GM23248 (cell line): ENCODE measurements around the gene SPG21. TPM values are rescaled to one million over a fixed set of nuclear protein-coding genes. Genes with fewer than 3 reads are reported as not detected.

Experiments used
- DNase-seq: peaks from one replicate; pipeline ENCODE4 v3.0.0-alpha.2; 2015
- H2AFZ ChIP-seq: fragments of 200-600 bp; sonication (generic); 2 replicates; pipeline ENCODE4 v1.6.1; 2016; ENCODE audit warnings: antibody characterized with exemption
- H3F3A ChIP-seq: fragments of 200-600 bp; sonication (generic); 2 replicates; pipeline ENCODE4 v1.6.1; 2016; ENCODE audit warnings: mild to moderate bottlenecking, antibody characterized with exemption, mixed run types; ENCODE audit not compliant: insufficient read depth
- H3K27ac ChIP-seq: fragments of 200-600 bp; sonication (generic); 2 replicates; pipeline ENCODE4 v1.5.1; 2016; ENCODE audit warnings: mild to moderate bottlenecking
- H3K27me3 ChIP-seq: fragments of 200-600 bp; sonication (generic); replicated peaks from 2 replicates; pipeline ENCODE4 v1.6.1; 2016; ENCODE audit warnings: mild to moderate bottlenecking; ENCODE audit not compliant: insufficient read depth
- H3K36me3 ChIP-seq: fragments of 200-600 bp; sonication (generic); 2 replicates; pipeline ENCODE4 v1.6.1; 2016; ENCODE audit warnings: low read depth, mild to moderate bottlenecking
- H3K4me1 ChIP-seq: fragments of 200-600 bp; sonication (generic); 2 replicates; pipeline ENCODE4 v1.6.1; 2016; ENCODE audit warnings: mild to moderate bottlenecking; ENCODE audit not compliant: insufficient read depth
- H3K4me2 ChIP-seq: fragments of 200-600 bp; sonication (generic); one replicate; pipeline ENCODE4 v1.6.1; 2016; ENCODE audit warnings: mild to moderate bottlenecking; ENCODE audit not compliant: unreplicated experiment
- H3K4me3 ChIP-seq: fragments of 200-600 bp; sonication (generic); 2 replicates; pipeline ENCODE4 v1.5.1; 2016; ENCODE audit warnings: mild to moderate bottlenecking
- H3K79me2 ChIP-seq: fragments of 200-600 bp; sonication (generic); 2 replicates; pipeline ENCODE4 v1.6.1; 2016; ENCODE audit warnings: mild to moderate bottlenecking; ENCODE audit not compliant: insufficient read depth
- H3K9ac ChIP-seq: fragments of 200-600 bp; sonication (generic); 2 replicates; pipeline ENCODE4 v1.6.1; 2016; ENCODE audit warnings: mild to moderate bottlenecking
- H3K9me2 ChIP-seq: fragments of 200-600 bp; sonication (generic); 2 replicates; pipeline ENCODE4 v1.6.1; 2016; ENCODE audit warnings: mixed run types, mild to moderate bottlenecking, moderate library complexity; ENCODE audit not compliant: insufficient read depth
- H3K9me3 ChIP-seq: fragments of 200-600 bp; sonication (generic); one replicate; pipeline ENCODE4 v1.6.1; 2017; ENCODE audit warnings: low read depth
- H4K20me1 ChIP-seq: fragments of 200-600 bp; sonication (generic); 2 replicates; pipeline ENCODE4 v1.6.0; 2016; ENCODE audit not compliant: insufficient read depth
- EZH2 ChIP-seq: fragments of 200-600 bp; sonication (generic); IDR thresholded peaks from 2 replicates; pipeline ENCODE4 v1.6.1; 2018; ENCODE audit warnings: antibody characterized with exemption, mild to moderate bottlenecking; ENCODE audit not compliant: insufficient read depth, poor library complexity, severe bottlenecking
- EZH2phosphoT487 ChIP-seq: fragments of 200-600 bp; sonication (generic); IDR thresholded peaks from 2 replicates; pipeline ENCODE4 v1.6.1; 2018; ENCODE audit warnings: antibody characterized with exemption, moderate library complexity, mild to moderate bottlenecking, low read depth; ENCODE audit not compliant: insufficient read depth
- WGBS, 2 experiments: methylation state at CpG; one replicate each; pipeline ENCODE4 v1.1.6; 2015 to 2017; ENCODE audit warnings: low lambda C conversion rate in 2 of 2, low coverage in 1 of 2; ENCODE audit errors: missing lambda C conversion rate in 2 of 2; 5-methylcytosine and 5-hydroxymethylcytosine counted together
- in situ Hi-C: fragments of 300-500 bp; cut with MboI; formaldehyde crosslinking; loops from 2 replicates; pipeline ENCODE4 v1.15.0; 2020
- polyA plus RNA-seq: library from polyadenylated mRNA; unstranded; fragments of >200 nt; fragmentation: Nextera tagmentation; extraction: Ambion mirVana; gene quantifications from 2 replicates; pipeline ENCODE4 v1.2.1, GENCODE V29; 2016
- total RNA-seq: library from RNA; depleted of rRNA; stranded (reverse); fragments of >200 nt; shearing (Covaris generic); gene quantifications from 2 replicates; pipeline ENCODE4 v1.2.3, GENCODE V29; 2014

The SPG21 gene
- total and polyA plus RNA-seq, 2 experiments from 2014 or later, result 78.4 to 106 TPM

- no peak overlapping the region for H3K27ac ChIP-seq
- no peak for DNase-seq
- 78 to 85% methylated on average over 6 of the region's 6 CpGs for WGBS, 2 experiments
- H3K9me2 ChIP-seq, result no peaks in the 10 kb centered on the region
- no peak overlapping the region for H3K4me2 ChIP-seq
- TF ChIP-seq EZH2 (no peak), EZH2phosphoT487 (no peak)
- no peaks in the 10 kb centered on the region for H3K36me3 ChIP-seq
- no peak overlapping the region for H3K4me3 ChIP-seq
- in situ Hi-C loops, result no loop called here
- H3K79me2 ChIP-seq, result no peaks in the 10 kb centered on the region
- no peaks in the 10 kb centered on the region for H3K4me1 ChIP-seq
- H4K20me1 ChIP-seq, result no peaks in the 10 kb centered on the region
- H2AFZ ChIP-seq, result no peak overlapping the region
- H3K9me3 ChIP-seq, result no peaks in the 10 kb centered on the region
- H3K9ac ChIP-seq, result no peak overlapping the region
- H3F3A ChIP-seq, result no peaks in the 10 kb centered on the region
- H3K27me3 ChIP-seq, result no peaks in the 10 kb centered on the region
Observed at GRCh38 chr15:64921711-64922110, 68.0 kb downstream of the SPG21 start.

- in situ Hi-C loops, result no loop called here
- H3K27me3 ChIP-seq, result no peaks in the 10 kb centered on the region
- no peaks in the 10 kb centered on the region for H3K36me3 ChIP-seq
- no peaks in the 10 kb centered on the region for H3K9me2 ChIP-seq
- no peak overlapping the region for H2AFZ ChIP-seq
- no peaks in the 10 kb centered on the region for H3K9me3 ChIP-seq
- H3K4me3 ChIP-seq, result no peak overlapping the region
- H3K4me2 ChIP-seq, result no peak overlapping the region
- TF ChIP-seq EZH2, result no peak
- TF ChIP-seq EZH2phosphoT487, result no peak
- no peak for DNase-seq
- H3K79me2 ChIP-seq, result no peaks in the 10 kb centered on the region
- no peaks in the 10 kb centered on the region for H4K20me1 ChIP-seq
- H3K4me1 ChIP-seq, result no peaks in the 10 kb centered on the region
- no peak overlapping the region for H3K9ac ChIP-seq
- no peaks in the 10 kb centered on the region for H3F3A ChIP-seq
- H3K27ac ChIP-seq, result no peak overlapping the region
- 78 to 86% methylated on average over 4 of the region's 4 CpGs for WGBS, 2 experiments
Observed at GRCh38 chr15:64919721-64920120, 70.0 kb downstream of the SPG21 start.

- Histone ChIP-seq H2AFZ (no peak overlapping the region), H3K27ac (no peak overlapping the region), H3K79me2 (no peaks in the 10 kb centered on the region), H3K4me3 (no peak overlapping the region), H3K4me1 (no peaks in the 10 kb centered on the region), H3K36me3 (no peaks in the 10 kb centered on the region), H3K27me3 (no peaks in the 10 kb centered on the region), H3F3A (no peaks in the 10 kb centered on the region), H3K4me2 (no peak overlapping the region), H3K9me3 (no peaks in the 10 kb centered on the region), H3K9ac (no peak overlapping the region), H3K9me2 (no peaks in the 10 kb centered on the region), H4K20me1 (no peaks in the 10 kb centered on the region)
- TF ChIP-seq EZH2phosphoT487, result no peak
- TF ChIP-seq EZH2, result no peak
- 80% methylated on average over 9 of the region's 9 CpGs for WGBS, 2 experiments
- in situ Hi-C loops, result no loop called here
- no peak for DNase-seq
Observed at GRCh38 chr15:64917211-64917610, 72.5 kb downstream of the SPG21 start.

- Histone ChIP-seq H3K36me3 (no peaks in the 10 kb centered on the region), H3F3A (no peaks in the 10 kb centered on the region), H3K9me2 (no peaks in the 10 kb centered on the region), H3K27me3 (no peaks in the 10 kb centered on the region), H3K4me3 (no peak overlapping the region), H4K20me1 (no peaks in the 10 kb centered on the region), H3K4me2 (no peak overlapping the region), H3K9me3 (no peaks in the 10 kb centered on the region), H3K27ac (no peak overlapping the region), H3K4me1 (no peaks in the 10 kb centered on the region), H3K9ac (no peak overlapping the region), H3K79me2 (no peaks in the 10 kb centered on the region), H2AFZ (no peak overlapping the region)
- 87 to 92% methylated on average over 2 of the region's 2 CpGs for WGBS, 2 experiments
- TF ChIP-seq EZH2phosphoT487, result no peak
- no peak for TF ChIP-seq EZH2
- in situ Hi-C loops, result no loop called here
- DNase-seq, result no peak
Observed at GRCh38 chr15:64916365-64916764, 73.3 kb downstream of the SPG21 start.
